Measurements from ENCODE around the gene ANAPC15. TPM values are rescaled to one million over a fixed set of nuclear protein-coding genes. Genes with fewer than 3 reads are reported as not detected.

ANAPC15 gene
- total and polyA plus RNA-seq, 2 of the 13 experiments (the other 11 are each of a cell fraction or from before 2014, with no cell fraction given): 18.8 to 25.7 TPM

DNA sequence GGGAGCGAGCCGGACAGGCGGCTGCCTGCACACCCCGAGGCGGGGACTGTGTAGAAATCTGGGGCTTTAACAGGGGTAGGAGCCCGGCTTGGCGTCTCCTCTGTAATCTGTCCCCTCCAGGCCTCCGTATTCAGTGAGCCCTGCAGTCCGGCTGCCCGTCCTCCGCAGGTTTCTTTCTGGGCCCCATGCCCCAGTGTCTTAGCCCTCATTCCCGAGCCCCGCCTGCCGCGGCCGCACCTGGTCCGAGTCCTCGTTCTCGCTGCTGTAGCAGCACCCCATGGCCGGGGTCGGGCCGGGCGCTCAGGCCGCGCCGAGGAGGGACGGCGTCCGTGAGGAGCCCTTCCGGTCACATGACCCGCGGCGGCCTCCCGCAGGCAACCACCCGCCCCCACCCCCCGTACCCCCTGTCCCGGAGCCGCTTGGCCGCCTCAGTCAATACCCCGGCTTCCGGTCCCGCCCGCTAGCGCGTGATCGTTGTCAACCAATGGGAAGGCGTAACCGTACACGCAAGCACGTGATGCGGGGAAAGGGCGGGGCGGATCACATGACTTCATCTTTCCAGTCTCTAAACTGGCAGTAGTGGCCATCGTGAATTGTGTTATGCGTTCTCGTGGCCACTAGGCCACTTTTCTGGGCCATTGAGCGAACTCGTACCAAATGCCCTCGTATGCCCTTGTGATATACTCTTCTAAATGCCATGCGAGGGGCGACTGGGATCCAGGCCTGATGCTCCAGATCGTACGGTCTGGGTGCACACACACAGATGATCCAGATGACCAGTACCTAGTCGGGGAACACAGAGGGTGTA, 9.3 kb downstream of the ANAPC15 start, which contains the start of gene LAMTOR1 (continued):
- TF ChIP-seq DNMT1 (CRISPR knock-in tag; IDR thresholded peaks at IDR 0.05): no peak
- TF ChIP-seq ZNF333 (CRISPR knock-in tag; IDR thresholded peaks at IDR 0.05; ENCODE audit: borderline replicate concordance): 0 out of 2 replicates have a peak, but pooled peaks have one; percentile 51
- no peak for TF ChIP-seq FOXJ3 (CRISPR knock-in tag; IDR thresholded peaks at IDR 0.05; ENCODE audit: borderline replicate concordance)
- TF ChIP-seq, protein P1, sequence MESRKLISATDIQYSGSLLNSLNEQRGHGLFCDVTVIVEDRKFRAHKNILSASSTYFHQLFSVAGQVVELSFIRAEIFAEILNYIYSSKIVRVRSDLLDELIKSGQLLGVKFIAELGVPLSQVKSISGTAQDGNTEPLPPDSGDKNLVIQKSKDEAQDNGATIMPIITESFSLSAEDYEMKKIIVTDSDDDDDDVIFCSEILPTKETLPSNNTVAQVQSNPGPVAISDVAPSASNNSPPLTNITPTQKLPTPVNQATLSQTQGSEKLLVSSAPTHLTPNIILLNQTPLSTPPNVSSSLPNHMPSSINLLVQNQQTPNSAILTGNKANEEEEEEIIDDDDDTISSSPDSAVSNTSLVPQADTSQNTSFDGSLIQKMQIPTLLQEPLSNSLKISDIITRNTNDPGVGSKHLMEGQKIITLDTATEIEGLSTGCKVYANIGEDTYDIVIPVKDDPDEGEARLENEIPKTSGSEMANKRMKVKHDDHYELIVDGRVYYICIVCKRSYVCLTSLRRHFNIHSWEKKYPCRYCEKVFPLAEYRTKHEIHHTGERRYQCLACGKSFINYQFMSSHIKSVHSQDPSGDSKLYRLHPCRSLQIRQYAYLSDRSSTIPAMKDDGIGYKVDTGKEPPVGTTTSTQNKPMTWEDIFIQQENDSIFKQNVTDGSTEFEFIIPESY (CRISPR knock-in tag; IDR thresholded peaks at IDR 0.05): no peak
- TF ChIP-seq ZBTB3 (CRISPR knock-in tag; IDR thresholded peaks at IDR 0.05; ENCODE audit: borderline replicate concordance, low read depth): no peak
- TF ChIP-seq, protein P2, sequence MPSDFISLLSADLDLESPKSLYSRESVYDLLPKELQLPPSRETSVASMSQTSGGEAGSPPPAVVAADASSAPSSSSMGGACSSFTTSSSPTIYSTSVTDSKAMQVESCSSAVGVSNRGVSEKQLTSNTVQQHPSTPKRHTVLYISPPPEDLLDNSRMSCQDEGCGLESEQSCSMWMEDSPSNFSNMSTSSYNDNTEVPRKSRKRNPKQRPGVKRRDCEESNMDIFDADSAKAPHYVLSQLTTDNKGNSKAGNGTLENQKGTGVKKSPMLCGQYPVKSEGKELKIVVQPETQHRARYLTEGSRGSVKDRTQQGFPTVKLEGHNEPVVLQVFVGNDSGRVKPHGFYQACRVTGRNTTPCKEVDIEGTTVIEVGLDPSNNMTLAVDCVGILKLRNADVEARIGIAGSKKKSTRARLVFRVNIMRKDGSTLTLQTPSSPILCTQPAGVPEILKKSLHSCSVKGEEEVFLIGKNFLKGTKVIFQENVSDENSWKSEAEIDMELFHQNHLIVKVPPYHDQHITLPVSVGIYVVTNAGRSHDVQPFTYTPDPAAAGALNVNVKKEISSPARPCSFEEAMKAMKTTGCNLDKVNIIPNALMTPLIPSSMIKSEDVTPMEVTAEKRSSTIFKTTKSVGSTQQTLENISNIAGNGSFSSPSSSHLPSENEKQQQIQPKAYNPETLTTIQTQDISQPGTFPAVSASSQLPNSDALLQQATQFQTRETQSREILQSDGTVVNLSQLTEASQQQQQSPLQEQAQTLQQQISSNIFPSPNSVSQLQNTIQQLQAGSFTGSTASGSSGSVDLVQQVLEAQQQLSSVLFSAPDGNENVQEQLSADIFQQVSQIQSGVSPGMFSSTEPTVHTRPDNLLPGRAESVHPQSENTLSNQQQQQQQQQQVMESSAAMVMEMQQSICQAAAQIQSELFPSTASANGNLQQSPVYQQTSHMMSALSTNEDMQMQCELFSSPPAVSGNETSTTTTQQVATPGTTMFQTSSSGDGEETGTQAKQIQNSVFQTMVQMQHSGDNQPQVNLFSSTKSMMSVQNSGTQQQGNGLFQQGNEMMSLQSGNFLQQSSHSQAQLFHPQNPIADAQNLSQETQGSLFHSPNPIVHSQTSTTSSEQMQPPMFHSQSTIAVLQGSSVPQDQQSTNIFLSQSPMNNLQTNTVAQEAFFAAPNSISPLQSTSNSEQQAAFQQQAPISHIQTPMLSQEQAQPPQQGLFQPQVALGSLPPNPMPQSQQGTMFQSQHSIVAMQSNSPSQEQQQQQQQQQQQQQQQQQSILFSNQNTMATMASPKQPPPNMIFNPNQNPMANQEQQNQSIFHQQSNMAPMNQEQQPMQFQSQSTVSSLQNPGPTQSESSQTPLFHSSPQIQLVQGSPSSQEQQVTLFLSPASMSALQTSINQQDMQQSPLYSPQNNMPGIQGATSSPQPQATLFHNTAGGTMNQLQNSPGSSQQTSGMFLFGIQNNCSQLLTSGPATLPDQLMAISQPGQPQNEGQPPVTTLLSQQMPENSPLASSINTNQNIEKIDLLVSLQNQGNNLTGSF (CRISPR knock-in tag; IDR thresholded peaks at IDR 0.05): peak; percentile 23
- TF ChIP-seq, protein P3, sequence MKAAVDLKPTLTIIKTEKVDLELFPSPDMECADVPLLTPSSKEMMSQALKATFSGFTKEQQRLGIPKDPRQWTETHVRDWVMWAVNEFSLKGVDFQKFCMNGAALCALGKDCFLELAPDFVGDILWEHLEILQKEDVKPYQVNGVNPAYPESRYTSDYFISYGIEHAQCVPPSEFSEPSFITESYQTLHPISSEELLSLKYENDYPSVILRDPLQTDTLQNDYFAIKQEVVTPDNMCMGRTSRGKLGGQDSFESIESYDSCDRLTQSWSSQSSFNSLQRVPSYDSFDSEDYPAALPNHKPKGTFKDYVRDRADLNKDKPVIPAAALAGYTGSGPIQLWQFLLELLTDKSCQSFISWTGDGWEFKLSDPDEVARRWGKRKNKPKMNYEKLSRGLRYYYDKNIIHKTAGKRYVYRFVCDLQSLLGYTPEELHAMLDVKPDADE (CRISPR knock-in tag; IDR thresholded peaks at IDR 0.05): no peak
- TF ChIP-seq, protein P4, sequence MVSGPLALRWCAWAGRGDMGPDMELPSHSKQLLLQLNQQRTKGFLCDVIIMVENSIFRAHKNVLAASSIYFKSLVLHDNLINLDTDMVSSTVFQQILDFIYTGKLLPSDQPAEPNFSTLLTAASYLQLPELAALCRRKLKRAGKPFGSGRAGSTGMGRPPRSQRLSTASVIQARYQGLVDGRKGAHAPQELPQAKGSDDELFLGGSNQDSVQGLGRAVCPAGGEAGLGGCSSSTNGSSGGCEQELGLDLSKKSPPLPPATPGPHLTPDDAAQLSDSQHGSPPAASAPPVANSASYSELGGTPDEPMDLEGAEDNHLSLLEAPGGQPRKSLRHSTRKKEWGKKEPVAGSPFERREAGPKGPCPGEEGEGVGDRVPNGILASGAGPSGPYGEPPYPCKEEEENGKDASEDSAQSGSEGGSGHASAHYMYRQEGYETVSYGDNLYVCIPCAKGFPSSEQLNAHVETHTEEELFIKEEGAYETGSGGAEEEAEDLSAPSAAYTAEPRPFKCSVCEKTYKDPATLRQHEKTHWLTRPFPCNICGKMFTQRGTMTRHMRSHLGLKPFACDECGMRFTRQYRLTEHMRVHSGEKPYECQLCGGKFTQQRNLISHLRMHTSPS (CRISPR knock-in tag; IDR thresholded peaks at IDR 0.05; ENCODE audit: low read depth): no peak
- TF ChIP-seq NCOA2 (CRISPR knock-in tag; IDR thresholded peaks at IDR 0.05): 0 out of 2 replicates have a peak, but pooled peaks have one; percentile 21
- TF ChIP-seq KAT8 (CRISPR knock-in tag; IDR thresholded peaks at IDR 0.05): peak; percentile 96
- 0 out of 4 replicates have a peak, but pooled peaks of 1 of the 2 experiments have one; percentile 16 for TF ChIP-seq KLF16 (CRISPR knock-in tag; IDR thresholded peaks at IDR 0.05)
- peak; percentile 71 for TF ChIP-seq SP5 (CRISPR knock-in tag; IDR thresholded peaks at IDR 0.05; ENCODE audit: borderline replicate concordance, low read depth)
